Stimulated activated naive CD4-positive, alpha-beta T cell (primary cell): ENCODE results near the gene DAPP1.

Source experiments
- DNase-seq, 6 experiments: peaks; one replicate each; lab custom pipeline; 2025; lab: John Stamatoyannopoulos, UW

Gene DAPP1

DNA sequence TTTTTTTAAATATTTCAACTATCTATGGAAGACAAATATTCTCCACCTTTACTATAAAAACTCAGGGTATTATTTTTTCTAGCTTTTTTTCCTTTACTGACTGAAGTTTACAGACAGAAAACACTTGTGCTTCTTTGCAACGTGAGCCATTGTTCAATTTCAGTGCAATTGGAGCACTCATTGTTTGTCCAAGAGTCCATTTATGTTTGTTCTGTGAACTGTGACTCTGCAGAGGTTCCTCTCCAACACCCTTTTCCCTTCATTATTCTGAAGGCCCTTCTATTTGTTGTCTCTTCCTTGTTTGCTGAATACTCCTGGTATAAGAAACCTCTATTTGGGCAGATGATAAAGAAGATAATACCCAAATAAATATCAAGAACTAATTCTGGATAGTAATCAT lies 37.4 kb downstream of the DAPP1 start:
- no peak for DNase-seq

GRCh38 chr4:99855678-99856077 lies 39.1 kb downstream of the DAPP1 start:
- DNase-seq = no peak

DNA sequence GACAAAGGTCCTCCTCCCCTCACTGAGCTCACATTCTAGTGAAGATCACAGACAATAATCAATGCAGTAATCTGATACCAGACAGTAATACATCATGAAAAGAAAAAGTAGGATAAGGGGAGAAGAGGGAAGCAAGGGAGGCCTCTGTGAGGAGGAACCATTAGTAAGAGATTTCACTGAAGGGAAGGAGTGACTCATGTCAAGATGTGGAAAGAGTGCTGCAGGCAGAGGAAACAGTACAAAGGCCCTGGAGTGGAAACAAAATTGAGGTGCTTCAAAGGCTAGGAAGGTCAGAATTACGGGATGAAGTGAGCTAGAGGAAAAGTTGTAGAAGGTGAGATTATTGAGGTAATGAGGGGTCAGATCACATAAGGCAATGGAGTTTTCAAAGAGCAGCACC lies 39.5 kb downstream of the DAPP1 start:
- DNase-seq = no peak

DNA sequence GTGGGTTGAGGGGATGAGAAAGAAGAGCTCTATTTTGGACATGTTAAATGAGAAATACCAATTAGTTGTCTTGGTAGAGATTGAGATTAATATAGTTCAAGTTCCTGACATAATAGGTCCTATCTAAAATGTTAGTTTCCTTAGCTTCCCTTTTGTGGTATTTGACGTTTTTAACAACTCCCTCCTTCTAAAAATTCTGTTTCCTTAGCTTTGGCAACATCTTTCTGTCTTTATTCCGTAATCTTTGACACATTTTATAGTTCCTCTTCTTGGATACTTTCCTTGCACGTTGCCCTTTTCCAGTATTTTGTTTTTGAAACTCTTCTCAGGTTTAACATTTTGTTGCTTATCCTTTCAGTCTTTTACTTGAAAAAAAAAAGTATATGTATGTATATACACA lies 40.7 kb downstream of the DAPP1 start:
- no peak for DNase-seq

- no peak for DNase-seq
These were observed 43.0 kb downstream of the DAPP1 start for GRCh38 chr4:99859618-99860017.

GRCh38 chr4:99860521-99860920 lies 43.9 kb downstream of the DAPP1 start:
- DNase-seq = no peak

DNA sequence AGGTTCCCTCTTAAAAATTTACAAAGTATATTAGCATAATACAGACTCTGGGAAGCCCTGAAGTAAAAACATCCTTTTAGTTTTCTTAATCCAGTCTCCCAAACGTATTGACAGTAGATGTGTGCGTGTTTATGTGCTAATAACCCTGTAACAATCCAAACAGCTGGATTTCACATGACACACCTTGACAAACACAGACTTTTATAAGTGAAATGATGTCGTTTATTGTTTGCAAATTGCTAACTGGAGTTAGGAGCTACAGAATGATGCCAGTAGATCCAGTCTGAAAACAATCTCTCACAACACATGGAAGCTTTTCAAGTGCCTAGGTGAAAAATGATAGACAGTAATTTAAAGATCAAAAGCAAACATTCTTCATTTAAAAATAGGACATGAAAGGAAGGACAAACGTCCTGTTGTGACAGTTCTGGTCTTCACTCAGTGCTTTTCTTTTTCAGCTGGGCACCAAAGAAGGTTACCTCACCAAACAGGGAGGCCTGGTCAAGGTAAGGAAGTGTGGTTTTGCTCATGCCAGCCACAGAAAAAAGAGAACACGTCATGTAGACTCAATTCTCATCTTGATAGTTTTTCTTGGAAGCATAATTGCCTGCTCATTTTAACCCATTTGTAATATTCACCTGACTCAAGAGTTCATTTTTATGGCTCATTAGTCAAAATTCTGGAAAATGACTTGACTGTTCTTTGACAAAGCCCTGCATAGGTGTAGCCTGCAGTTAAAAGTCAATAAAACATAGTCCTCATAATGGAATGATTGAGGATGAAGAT lies 44.7 kb downstream of the DAPP1 start:
- no peak for DNase-seq

DNA sequence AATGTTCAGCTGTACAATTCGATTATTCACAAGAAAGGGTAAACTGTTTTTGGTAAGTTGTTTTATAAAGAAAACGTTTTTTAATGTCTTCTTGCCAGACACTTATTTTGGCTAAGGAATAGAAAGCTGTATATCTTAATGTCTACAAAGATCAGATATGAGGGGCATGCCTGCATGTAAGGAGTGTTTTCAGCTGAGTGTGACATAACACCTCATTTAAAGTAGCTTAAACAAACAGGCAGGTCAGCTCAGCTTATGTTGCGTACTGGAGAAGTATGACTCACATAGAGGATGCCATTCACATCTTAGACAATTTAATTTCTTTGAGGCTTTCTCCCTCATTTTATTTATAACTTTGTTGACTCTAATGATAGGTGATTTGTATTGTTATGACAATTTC lies 47.2 kb downstream of the DAPP1 start:
- no peak for DNase-seq

- no peak for DNase-seq
These were observed 51.5 kb downstream of the DAPP1 start for GRCh38 chr4:99868126-99868596.

DNA sequence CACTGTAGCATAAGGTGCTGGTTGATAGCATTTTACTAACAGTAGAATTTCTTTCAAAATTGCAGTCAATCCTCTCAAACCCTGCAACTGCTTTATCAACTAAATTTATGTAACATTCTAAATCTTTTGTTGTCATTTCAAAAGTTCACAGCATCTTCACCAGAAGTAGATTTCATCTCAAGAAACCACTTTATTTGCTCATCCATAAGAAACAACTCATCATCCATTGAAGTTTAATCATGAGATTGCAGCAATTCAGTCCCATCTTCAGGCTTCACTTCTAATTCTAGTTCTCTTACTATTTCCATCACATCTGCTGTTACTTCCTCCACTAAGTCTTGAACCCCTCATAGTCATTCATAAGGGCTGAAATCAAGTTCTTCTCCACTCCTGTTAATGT lies 55.9 kb downstream of the DAPP1 start:
- DNase-seq = no peak

DNA sequence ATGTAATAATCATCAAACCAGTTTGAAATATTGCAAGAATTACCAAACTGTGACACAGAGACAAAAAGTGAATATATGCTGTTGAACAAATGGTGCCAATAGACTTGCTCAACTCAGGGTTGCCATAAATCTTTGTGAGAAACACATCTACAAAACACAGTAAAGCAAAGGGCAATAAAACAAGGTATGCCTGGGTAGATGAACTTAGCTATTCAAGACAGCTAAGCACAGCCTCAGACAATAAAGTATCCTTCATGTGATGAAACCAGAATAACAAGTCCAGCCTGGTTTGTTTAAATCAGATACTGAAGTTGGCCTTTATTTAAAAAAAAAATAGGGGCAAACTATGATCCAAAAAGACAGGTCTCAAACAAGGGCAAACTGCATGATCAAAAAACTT lies 58.4 kb downstream of the DAPP1 start:
- DNase-seq = no peak

DNA sequence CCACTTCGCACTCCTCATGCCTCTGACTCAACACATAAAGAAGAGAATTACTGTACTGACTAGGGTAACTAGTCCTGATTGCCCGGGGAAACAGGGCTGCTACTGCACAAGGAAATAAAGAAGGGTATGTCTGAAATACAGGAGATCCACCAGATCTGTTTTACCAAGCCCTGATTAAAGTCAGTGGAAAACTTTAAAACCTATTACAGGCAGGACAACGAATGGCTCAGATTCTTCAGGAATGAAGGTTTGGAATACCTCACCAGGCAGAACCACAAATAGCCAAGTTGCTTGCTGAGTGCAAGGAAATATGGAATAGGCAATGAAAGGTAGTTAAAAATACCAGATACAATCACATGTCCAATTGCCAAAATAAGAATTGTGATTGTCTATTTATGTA lies 60.3 kb downstream of the DAPP1 start:
- no peak for DNase-seq

- DNase-seq = no peak
These were observed 62.0 kb downstream of the DAPP1 start for GRCh38 chr4:99878604-99879003.

GRCh38 chr4:99879458-99879857 lies 62.8 kb downstream of the DAPP1 start:
- DNase-seq = no peak

DNA sequence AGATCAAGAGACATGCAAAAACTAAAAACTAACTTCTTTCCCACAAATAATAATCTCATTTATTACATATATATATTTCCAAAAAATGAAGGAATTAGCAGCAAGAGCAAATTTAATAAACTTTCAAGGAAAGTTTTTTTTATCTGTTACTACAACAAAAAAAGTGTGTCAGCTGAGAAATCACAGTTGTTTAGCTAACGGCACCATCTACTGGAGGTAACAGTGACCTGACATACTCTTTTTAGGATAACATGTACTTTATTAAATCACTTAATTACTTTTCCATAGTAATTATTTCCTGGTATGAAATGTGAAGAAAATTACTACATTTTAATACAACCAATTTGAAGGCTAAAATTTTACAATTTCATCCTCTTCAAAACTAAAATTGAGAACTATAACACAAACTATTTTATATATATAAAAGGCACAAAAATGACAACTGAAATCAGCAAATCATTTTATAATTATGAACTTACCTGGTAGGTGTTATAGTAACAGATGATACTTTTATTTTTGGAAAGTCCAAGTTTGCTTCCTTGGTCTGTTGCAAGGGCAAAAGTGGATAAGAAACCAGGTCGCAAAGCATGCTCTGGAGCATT lies 68.5 kb downstream of the DAPP1 start:
- peak in 5 of 6 experiments; percentile 10 to 58 (median 16) for DNase-seq

DNA sequence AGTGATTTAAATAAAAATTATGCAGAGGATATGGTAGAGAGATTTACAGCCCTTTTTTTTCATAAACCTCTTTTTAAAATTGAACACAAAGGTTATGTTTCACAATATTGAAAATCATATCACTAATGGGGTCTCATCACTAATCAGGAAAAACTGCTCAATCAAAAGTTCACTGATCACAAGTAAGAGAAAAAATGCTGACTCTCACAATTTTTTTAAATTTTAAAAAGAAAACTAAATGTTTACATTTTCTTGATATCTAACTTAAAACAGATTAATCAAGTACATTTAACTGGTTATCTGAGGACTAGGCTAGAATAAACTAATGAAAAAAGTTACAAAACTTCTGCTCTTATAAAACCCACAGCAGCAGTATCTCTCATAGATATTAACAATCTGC lies 69.1 kb downstream of the DAPP1 start:
- no peak for DNase-seq

DNA sequence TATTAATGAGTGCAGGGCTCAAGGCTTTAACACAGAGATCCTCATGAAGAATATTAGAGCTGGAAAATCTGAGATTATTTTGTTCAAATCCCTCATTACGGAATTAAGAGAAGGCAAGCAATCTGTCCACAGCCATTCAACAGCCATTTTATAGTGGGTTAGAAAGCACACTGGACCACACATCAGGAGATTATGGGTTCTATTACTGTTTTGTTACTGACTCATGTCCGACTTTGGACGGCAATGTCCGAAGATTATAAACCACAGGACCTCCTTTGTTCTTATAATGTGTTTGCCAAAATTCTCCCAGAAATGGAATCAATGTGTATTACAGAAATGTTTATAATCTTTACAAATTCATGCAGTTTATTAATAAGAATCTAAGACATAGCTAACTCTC lies 69.5 kb downstream of the DAPP1 start:
- no peak for DNase-seq

GRCh38 chr4:99887837-99888236 lies 71.2 kb downstream of the DAPP1 start:
- DNase-seq = no peak

GRCh38 chr4:99891351-99891750 lies 74.7 kb downstream of the DAPP1 start:
- DNase-seq = no peak

- DNase-seq = no peak
These were observed 76.4 kb downstream of the DAPP1 start for GRCh38 chr4:99893029-99893428.

GRCh38 chr4:99893839-99894160 lies 77.2 kb downstream of the DAPP1 start:
- no peak for DNase-seq

DNA sequence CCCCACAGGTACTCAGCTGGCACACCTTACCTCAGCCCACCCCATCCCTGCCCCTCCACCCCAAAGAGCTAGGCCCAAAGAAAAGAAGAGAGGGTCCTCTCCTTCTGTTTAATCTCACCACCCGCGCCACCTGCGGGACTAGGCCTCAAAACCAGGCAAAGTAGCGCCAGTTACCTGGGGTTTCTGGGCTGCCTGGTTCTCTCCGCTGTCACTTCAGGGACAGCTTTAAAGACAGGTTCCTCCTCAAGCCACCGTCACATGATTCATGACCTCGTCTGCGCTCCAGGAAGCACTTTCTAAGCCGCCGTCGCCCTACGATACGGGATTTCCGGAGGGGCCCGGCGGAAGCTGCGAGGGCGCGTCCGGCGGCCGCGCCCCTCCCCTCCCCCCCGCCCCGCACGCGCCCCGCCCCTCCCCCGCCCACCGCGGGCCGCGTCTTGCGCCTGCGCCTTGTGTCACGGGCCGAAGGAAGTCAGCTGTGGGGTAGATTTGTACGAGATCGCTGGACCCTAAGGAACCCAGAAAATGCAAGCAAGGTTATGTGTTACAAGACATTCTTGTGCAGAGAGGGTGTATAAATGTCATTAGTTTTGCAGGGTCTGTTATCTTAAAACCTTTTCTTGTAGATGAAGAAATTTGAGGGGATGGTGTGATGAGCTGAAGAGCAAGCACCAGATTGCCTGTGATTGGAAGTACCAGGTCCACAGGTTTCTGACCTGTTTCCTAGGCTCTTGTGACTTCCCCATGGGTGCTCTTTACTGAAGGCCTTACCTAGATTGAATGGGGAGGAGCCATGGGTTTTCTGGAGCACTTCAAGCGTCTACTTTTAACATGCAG lies 77.8 kb downstream of the DAPP1 start, which contains the start of gene LAMTOR3:
Gene LAMTOR3, minus strand, starts transcription at position 267 of the 837 bp plus-strand sequence. CDS start 464 bp downstream, outside the sequence.
- peak; percentile 78 to 89 (median 86) for DNase-seq

- no peak for DNase-seq
These were observed 78.4 kb downstream of the DAPP1 start for GRCh38 chr4:99894998-99895397.
